Measurements from ENCODE around the gene KANK2. TPM values are rescaled to one million over a fixed set of nuclear protein-coding genes. Genes with fewer than 3 reads are reported as not detected.

The KANK2 gene
- polyA plus RNA-seq, 1 donor from 2014 or later, result 0.25 TPM

- Histone ChIP-seq H4K20me1 (ENCODE audit: insufficient read depth) (no peaks in the 10 kb centered on the region), H2AFZ (ENCODE audit: low read depth, low read length) (no peak overlapping the region), H3K27me3 (ENCODE audit: insufficient read depth, low read depth, low read length) (no peaks in the 10 kb centered on the region), H3K79me2 (replicated peaks; ENCODE audit: insufficient read depth, low read length) (no peaks in the 10 kb centered on the region), H3K4me2 (ENCODE audit: low read length) (no peak overlapping the region), H3K9me2 (ENCODE audit: insufficient read depth, low read length) (no peaks in the 10 kb centered on the region), H3F3A (ENCODE audit: insufficient read depth, low read length, poor library complexity, severe bottlenecking) (no peaks in the 10 kb centered on the region), H3K36me3 (ENCODE audit: insufficient read depth, low read length) (no peaks in the 10 kb centered on the region), H3K4me3 (ENCODE audit: low read length) (no peak overlapping the region), H3K9ac (ENCODE audit: low read length) (no peak overlapping the region), H3K9me3 (ENCODE audit: low read length) (peaks cover 6% of the 10 kb centered on the region), H3K27ac (ENCODE audit: low read length) (no peak overlapping the region)
- TF ChIP-seq EP300 (conservative IDR thresholded peaks at IDR 0.05; ENCODE audit: poor library complexity, severe bottlenecking) (no peak), SMC3 (conservative IDR thresholded peaks at IDR 0.05; ENCODE audit: poor library complexity) (no peak), RAD21 (conservative IDR thresholded peaks at IDR 0.05) (no peak)
Observed at GRCh38 chr19:11225172-11225571, 27.8 kb upstream of the KANK2 start.

GRCh38 chr19:11224429-11224828 is 27.1 kb upstream of the KANK2 start:
- Histone ChIP-seq H3K79me2 (replicated peaks; ENCODE audit: insufficient read depth, low read length) (no peaks in the 10 kb centered on the region), H3K9ac (ENCODE audit: low read length) (no peak overlapping the region), H3K27me3 (ENCODE audit: insufficient read depth, low read depth, low read length) (no peaks in the 10 kb centered on the region), H2AFZ (ENCODE audit: low read depth, low read length) (no peak overlapping the region), H3F3A (ENCODE audit: insufficient read depth, low read length, poor library complexity, severe bottlenecking) (no peaks in the 10 kb centered on the region), H4K20me1 (ENCODE audit: insufficient read depth) (no peaks in the 10 kb centered on the region), H3K4me3 (ENCODE audit: low read length) (no peak overlapping the region), H3K36me3 (ENCODE audit: insufficient read depth, low read length) (no peaks in the 10 kb centered on the region), H3K4me2 (ENCODE audit: low read length) (no peak overlapping the region), H3K9me2 (ENCODE audit: insufficient read depth, low read length) (no peaks in the 10 kb centered on the region), H3K27ac (ENCODE audit: low read length) (no peak overlapping the region), H3K9me3 (ENCODE audit: low read length) (peaks cover 6% of the 10 kb centered on the region)
- TF ChIP-seq REST (IDR thresholded peaks at IDR 0.05; ENCODE audit: borderline replicate concordance), result no peak
- TF ChIP-seq RAD21 (conservative IDR thresholded peaks at IDR 0.05), result no peak
- TF ChIP-seq CTCF (IDR thresholded peaks at IDR 0.05; ENCODE audit: poor library complexity, severe bottlenecking), result no peak
- TF ChIP-seq MXI1 (conservative IDR thresholded peaks at IDR 0.05; ENCODE audit: poor library complexity, severe bottlenecking), result no peak
- no peak for TF ChIP-seq POLR2AphosphoS5 (IDR thresholded peaks at IDR 0.05)
- no peak for TF ChIP-seq EP300 (conservative IDR thresholded peaks at IDR 0.05; ENCODE audit: poor library complexity, severe bottlenecking)
- no peak for TF ChIP-seq SMC3 (conservative IDR thresholded peaks at IDR 0.05; ENCODE audit: poor library complexity)
- no peak for TF ChIP-seq TAF1 (IDR thresholded peaks at IDR 0.05; ENCODE audit: low read depth)
- TF ChIP-seq EZH2 (IDR thresholded peaks at IDR 0.05; ENCODE audit: borderline replicate concordance, insufficient read depth, low read length, poor library complexity, severe bottlenecking), result no peak

GRCh38 chr19:11223200-11223599 is 25.9 kb upstream of the KANK2 start:
- Histone ChIP-seq H3K27ac (ENCODE audit: low read length) (no peak overlapping the region), H3K9me2 (ENCODE audit: insufficient read depth, low read length) (no peaks in the 10 kb centered on the region), H3K9me3 (ENCODE audit: low read length) (peaks cover 6% of the 10 kb centered on the region), H3K9ac (ENCODE audit: low read length) (no peak overlapping the region), H3F3A (ENCODE audit: insufficient read depth, low read length, poor library complexity, severe bottlenecking) (no peaks in the 10 kb centered on the region), H2AFZ (ENCODE audit: low read depth, low read length) (no peak overlapping the region), H3K27me3 (ENCODE audit: insufficient read depth, low read depth, low read length) (no peaks in the 10 kb centered on the region), H3K4me3 (ENCODE audit: low read length) (no peak overlapping the region), H3K36me3 (ENCODE audit: insufficient read depth, low read length) (no peaks in the 10 kb centered on the region), H3K4me2 (ENCODE audit: low read length) (no peak overlapping the region), H3K79me2 (replicated peaks; ENCODE audit: insufficient read depth, low read length) (no peaks in the 10 kb centered on the region), H4K20me1 (ENCODE audit: insufficient read depth) (no peaks in the 10 kb centered on the region)
- no peak for TF ChIP-seq EP300 (conservative IDR thresholded peaks at IDR 0.05; ENCODE audit: poor library complexity, severe bottlenecking)
